GM18873 (cell line): ENCODE results near the gene HSD3B7.
"Not testable (repeated sequence)": the region's sequence is repeated elsewhere in the genome, so short reads cannot be mapped to it uniquely, and the experiment has no call there.

Source experiments
- ATAC-seq: cut with Tn5 transposase; IDR thresholded peaks from one replicate; pipeline ENCODE4 v1.9.1; 2021; ENCODE audit warnings: mild to moderate bottlenecking, moderate library complexity, moderate number of reproducible peaks; ENCODE audit not compliant: unreplicated experiment, low FRiP score

The HSD3B7 gene

DNA sequence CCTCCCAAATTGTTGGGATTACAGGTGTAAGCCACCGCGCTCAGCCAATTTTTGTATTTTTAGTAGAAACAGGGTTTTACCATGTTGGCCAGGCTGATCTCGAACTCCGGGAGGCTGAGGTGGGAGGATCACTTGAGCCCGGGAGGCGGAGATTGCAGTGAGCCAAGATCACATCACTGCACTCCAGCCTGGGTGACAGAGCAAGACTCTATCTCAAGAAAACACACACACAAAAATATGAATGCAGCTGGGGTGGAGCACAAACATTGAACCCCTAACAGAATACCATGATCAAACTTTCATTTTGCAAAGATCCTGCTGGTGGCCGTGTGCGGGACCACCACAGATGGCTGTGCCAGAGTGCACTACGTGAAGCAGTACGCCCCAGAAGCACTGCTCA is 32.7 kb downstream of the HSD3B7 start:
- ATAC-seq, result not testable (repeated sequence)

DNA sequence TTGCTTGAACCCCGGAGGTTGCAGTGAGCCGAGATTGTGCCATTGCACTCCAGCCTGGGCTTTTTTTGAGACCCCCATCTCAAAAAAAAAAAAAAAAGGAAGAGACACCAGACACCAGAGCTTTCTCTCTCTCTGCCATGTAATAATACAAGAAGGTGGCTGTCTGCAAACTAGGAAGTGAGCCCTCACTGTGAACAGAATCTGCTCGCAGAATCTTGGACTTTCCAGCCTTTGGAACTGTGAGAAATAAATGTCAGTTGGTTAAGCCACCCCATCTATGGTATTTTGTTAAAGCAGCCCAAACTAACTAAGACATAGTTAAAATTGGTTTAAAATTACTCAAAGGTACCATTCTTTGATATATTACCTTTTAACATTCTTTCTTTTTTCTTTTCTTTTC is 35.5 kb downstream of the HSD3B7 start:
- ATAC-seq, result no peak

DNA sequence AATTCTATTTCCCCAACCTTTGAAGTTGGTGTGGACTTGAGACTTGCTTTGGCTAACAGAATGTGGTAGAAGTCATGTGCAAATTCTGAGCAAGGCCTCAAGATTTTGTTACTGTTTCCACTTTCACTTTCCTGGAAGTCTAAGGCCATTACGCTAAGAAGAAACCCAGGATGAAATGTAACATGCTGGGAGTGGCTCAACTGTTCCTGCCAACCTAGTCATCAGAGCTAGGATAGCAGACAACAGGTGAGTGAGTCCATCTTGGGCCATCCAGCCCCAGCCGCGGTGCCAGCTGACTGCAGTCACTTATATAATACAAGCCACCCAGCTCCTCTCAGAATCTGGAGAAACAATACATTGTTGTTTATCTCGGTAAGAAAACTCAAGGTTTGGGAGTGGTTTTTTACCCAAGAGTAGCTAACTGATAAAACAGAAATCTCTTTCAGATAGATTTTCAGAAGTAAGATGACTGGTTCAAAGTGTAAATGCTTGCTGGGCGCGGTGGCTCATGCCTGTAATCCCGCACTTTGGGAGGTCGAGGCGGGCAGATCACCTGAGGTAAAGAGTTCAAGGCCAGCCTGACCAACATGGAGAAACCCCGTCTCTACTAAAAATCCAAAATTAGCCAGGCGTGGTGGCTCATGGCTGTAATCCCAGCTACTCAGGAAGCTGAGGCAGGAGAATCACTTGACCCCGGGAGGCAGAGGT is 37.7 kb downstream of the HSD3B7 start:
- no peak for ATAC-seq

DNA sequence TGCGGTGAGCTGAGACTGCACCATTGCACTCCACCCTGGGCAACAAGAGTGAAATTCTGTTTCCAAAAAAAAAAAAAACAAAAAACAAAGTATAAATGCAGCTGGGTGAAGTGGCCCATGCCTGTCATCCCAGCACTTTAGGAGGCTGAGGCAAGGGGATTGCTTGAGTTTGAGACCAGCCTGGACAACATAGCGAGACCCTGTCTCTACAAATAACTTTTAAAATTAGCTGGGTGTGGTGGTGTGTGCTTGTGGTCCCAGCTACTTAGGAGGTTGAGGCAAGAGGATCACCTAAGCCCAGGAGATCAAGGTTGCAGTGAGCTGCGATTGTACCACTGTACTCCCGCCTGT is 38.2 kb downstream of the HSD3B7 start:
- no peak for ATAC-seq

DNA sequence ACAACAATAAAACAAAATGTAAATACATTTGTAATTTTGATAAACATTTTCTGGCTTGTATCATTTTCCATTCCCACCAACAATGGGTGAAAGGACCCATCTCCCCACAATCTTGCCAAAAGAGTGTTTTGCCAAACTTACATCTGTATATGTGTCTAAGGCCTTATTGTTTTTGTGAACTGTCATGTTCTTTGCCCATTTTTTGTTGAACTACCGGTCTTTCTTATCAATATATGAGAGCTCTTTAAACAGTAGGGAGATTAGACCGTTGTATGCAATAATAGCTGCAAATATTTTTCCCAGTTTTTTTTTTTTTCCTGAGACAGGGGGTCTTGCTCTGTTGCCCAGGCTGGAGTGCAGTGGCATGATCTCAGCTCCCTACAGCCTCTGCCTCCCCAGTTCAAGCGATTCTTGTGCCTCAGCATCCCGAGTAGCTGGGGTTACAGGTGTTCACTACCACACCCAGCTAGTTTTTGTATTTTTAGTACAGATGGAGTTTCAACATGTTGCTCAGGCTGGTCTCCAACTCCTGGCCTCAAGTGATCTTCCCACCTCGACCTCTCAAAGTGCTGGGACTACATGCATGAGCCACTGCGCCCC is 38.7 kb downstream of the HSD3B7 start:
- no peak for ATAC-seq

DNA sequence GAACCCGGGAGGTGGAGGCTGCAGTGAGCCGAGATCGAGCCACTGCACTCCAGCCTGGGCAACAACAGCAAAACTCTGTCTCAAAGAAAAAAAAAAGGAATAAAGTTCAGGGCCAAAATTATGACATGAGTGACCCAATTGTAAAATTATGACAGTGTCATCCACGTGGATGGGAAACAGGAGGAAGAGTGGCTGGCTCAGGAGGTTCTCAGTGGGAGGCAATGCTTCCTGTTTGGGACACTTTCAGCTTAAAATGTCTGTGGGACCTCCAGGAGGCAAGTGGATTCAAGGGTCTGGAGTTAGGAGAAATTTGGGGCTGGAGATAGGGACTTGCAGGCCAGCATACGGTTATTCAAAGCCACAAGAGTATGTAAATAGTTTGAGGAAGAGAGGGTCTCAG is 40.3 kb downstream of the HSD3B7 start:
- ATAC-seq, result no peak

DNA sequence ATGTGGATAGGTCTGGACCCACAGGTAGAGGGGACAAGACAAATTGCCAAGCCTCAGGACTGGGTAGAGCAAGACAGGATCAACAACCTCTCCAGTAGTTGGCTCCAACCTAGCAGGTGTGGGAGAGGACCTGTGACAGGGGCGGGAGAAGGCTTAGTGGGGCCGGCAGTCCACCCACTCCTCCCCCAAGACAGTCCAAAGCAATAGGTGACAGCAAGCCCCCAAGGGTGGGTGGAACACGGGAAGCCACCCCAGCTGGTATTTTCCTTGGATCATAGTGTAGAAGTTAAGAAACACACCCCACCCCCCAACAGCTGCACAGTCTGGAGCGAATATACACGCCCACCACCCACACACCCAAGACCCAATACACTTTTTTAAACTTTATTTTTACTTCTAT is 44.3 kb downstream of the HSD3B7 start:
- ATAC-seq, result no peak

DNA sequence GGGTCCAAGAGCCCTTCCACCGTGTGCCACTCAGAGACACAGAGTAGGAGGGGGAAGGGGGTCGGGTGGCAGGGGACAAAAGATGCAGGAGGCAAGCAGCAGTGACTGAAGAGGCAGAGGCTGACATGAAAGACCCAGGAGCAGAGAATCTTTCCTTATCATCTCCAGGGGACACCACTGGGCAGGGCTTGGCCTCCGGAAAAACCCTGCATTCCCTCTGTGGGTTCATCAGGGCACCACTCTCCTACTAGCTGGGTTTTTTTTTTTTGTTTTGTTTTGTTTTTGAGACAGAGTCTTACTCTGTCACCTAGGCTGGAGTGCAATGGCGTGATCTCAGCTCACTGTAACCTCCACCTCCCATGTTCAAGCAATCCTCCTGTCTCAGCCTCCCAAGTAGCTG is 46.3 kb downstream of the HSD3B7 start:
- ATAC-seq, result no peak

DNA sequence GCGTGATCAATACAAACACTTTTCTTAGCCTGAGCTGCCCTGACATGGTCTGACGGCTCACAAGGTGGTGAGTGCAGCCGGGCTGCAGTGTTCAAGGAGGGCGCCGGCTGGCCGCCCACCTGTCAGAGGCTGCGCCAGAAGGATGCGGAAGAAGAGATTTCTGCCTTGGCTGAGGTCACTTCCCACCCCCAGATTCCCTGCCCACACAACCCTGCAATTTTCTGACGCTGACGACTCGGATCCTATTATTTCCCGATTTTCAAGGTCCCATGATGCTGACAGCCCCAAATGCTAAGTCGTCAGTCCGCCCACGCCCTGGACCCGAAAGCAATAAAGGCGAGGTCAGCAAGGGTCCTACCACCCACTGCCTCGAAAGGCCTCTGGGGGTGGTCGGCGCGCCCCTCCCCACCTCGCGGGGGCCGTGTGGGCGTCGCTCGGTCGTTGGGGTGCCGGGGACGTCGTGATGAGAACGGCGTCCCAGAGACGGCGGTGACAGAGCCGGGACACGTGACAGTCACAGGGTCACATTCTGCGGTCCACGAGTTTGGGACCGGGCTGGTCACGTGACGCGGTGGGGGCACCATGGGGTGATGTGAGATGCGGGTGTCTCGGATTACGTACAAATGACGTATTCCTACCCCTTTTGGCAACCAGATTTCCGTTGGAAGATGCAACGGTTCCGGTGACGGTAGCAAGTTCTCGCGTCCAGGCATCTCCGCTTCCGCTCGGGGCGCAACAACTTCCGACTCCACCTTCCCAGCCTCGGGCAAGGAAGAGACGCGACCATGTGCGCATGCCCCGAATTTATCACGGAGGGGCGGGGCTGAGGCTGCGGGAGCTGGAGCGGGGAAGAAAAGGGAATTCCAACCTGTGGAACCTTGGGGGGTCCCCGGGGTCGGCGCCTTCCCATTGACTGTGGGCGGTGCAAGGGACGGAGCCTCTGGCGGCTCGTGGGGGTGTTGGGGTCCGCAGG is 48.0 kb downstream of the HSD3B7 start, which contains the start of gene STX4:
STX4 (plus strand) TSS at position 823 of the 973 bp plus-strand sequence. CDS start 248 bp downstream, outside the sequence.
- peak; percentile 69 for ATAC-seq

DNA sequence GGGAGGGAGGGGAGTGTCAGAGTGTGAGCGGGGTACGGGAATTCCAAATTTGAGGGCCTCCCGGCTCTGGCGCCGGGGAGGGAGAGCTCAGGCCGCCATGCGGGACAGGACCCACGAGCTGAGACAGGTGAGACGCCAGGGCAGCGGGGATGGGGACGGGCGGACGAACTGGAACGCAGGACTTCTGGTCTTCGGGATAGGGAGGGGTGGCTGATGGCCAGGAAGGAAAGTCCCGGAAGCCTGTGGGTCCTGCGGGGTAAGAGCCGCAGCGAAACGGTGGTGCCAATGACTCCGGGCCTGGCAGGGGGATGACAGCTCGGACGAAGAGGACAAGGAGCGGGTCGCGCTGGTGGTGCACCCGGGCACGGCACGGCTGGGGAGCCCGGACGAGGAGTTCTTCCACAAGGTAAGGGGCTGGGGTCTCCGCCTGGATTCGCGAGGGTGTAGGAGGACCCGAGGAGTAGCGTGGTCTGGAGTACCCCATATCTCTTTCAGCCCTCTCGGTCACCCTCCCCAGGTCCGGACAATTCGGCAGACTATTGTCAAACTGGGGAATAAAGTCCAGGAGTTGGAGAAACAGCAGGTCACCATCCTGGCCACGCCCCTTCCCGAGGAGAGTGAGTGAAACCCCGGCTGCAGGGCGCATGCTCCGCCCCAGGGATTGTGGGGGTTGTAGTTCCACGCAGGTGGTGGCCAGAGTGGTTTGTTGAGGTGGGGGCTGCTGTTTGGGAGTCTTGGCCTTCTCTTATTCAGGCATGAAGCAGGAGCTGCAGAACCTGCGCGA is 48.9 kb downstream of the HSD3B7 start:
- peak; percentile 42 for ATAC-seq

DNA sequence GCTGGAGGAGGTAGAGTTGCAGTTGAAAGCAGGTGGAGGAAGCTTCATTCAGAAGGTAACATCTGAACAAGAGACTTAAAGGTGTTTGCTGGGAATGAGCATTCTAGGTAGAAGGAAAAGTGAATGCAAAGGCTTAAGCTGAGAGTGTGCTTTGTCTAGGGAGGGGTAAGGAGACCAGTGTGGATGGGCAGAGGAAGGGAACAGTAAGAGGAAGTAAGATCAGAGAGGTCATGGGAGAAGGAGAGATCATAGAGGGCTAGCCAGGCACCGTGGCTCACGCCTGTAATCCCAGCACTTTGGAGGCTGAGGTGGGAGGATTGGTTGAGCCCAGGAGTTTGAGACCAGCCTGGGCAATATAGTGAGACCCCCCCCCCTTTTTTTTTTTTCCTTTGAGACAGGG is 51.7 kb downstream of the HSD3B7 start:
- ATAC-seq, result no peak
